Neuronal stem cell (in vitro differentiated cells): ENCODE measurements around the gene RSU1.

ENCODE experiments used
- DNase-seq: peaks from one replicate; pipeline ENCODE4 v3.0.0-alpha.2; 2013; ENCODE audit warnings: low spot score
- H2AFZ ChIP-seq: one replicate; pipeline ENCODE4 v1.6.1; 2013; ENCODE audit warnings: mild to moderate bottlenecking, low read length, inconsistent platforms
- H2AK5ac ChIP-seq: 2 replicates; pipeline ENCODE4 v1.6.1; 2013; ENCODE audit warnings: low read depth, mild to moderate bottlenecking, inconsistent platforms, low read length, moderate library complexity, mixed read lengths
- H2BK120ac ChIP-seq: 2 replicates; pipeline ENCODE4 v1.6.1; 2013; ENCODE audit warnings: low read depth, mild to moderate bottlenecking, inconsistent platforms, low read length, moderate library complexity, mixed read lengths
- H2BK12ac ChIP-seq: one replicate; pipeline ENCODE4 v1.6.1; 2013; ENCODE audit warnings: low read length, inconsistent platforms
- H2BK15ac ChIP-seq: 2 replicates; pipeline ENCODE4 v1.6.1; 2013; ENCODE audit warnings: mild to moderate bottlenecking, low read length, inconsistent platforms, mixed read lengths
- H2BK5ac ChIP-seq: one replicate; pipeline ENCODE4 v1.6.1; 2013; ENCODE audit warnings: inconsistent platforms, mild to moderate bottlenecking, low read length, moderate library complexity
- H3K14ac ChIP-seq: one replicate; pipeline ENCODE4 v1.6.1; 2013; ENCODE audit warnings: low read length, inconsistent platforms
- H3K18ac ChIP-seq: 2 replicates; pipeline ENCODE4 v1.6.1; 2013; ENCODE audit warnings: low read length, inconsistent platforms
- H3K23ac ChIP-seq: 2 replicates; pipeline ENCODE4 v1.6.1; 2013; ENCODE audit warnings: low read depth, mild to moderate bottlenecking, mixed read lengths, low read length, inconsistent platforms; ENCODE audit not compliant: poor library complexity
- H3K27ac ChIP-seq: replicated peaks from 3 replicates; pipeline ENCODE4 v1.5.1; 2013; ENCODE audit warnings: low read length, inconsistent platforms
- H3K27me3 ChIP-seq, 3 experiments: 2 replicates each; pipeline ENCODE4 v1.6.1; 2013; ENCODE audit warnings: low read length in 3 of 3, mild to moderate bottlenecking in 2 of 3, inconsistent platforms in 1 of 3, low read depth in 1 of 3, mixed read lengths in 1 of 3, moderate library complexity in 1 of 3; ENCODE audit not compliant: control insufficient read depth in 3 of 3, insufficient read depth in 3 of 3
- H3K36me3 ChIP-seq, 2 donors: replicated peaks in 1 of 2; 2 replicates each; pipeline ENCODE4 v1.6.1; 2013; ENCODE audit warnings: low read length in 2 of 2; ENCODE audit not compliant: control insufficient read depth in 2 of 2, insufficient read depth in 2 of 2
- H3K4ac ChIP-seq: 2 replicates; pipeline ENCODE4 v1.6.1; 2013; ENCODE audit warnings: inconsistent platforms, mild to moderate bottlenecking, low read length, moderate library complexity
- H3K4me1 ChIP-seq, 2 donors: 1 replicate in 1 of 2; 2 replicates in 1 of 2; pipeline ENCODE4 v1.6.1; 2013; ENCODE audit warnings: low read length in 2 of 2, low read depth in 1 of 2; ENCODE audit not compliant: control insufficient read depth in 2 of 2, insufficient read depth in 1 of 2
- H3K4me2 ChIP-seq: one replicate; pipeline ENCODE4 v1.6.1; 2013; ENCODE audit warnings: mild to moderate bottlenecking, low read length, inconsistent platforms; ENCODE audit not compliant: insufficient read depth, poor library complexity, severe bottlenecking
- H3K4me3 ChIP-seq, 2 donors: 2 replicates each; pipeline ENCODE4 v1.5.1; 2013; ENCODE audit warnings: low read length in 2 of 2, mild to moderate bottlenecking in 2 of 2, inconsistent platforms in 1 of 2, moderate library complexity in 1 of 2
- H3K79me1 ChIP-seq: one replicate; pipeline ENCODE4 v1.6.1; 2013; ENCODE audit warnings: low read depth, mild to moderate bottlenecking, inconsistent platforms, low read length, moderate library complexity
- H3K9ac ChIP-seq: one replicate; pipeline ENCODE4 v1.6.1; 2013; ENCODE audit warnings: mild to moderate bottlenecking, low read depth, low read length, inconsistent platforms; ENCODE audit not compliant: poor library complexity
- H3K9me3 ChIP-seq, 2 donors: replicated peaks in 1 of 2; 2 replicates each; pipeline versions ENCODE3 to v1.6.1; 2013; ENCODE audit warnings: low read length in 2 of 2, mild to moderate bottlenecking in 2 of 2, inconsistent platforms in 1 of 2, low read depth in 1 of 2, mixed read lengths in 1 of 2, moderate library complexity in 1 of 2; ENCODE audit not compliant: control insufficient read depth in 2 of 2, insufficient read depth in 1 of 2
- H4K8ac ChIP-seq: one replicate; pipeline ENCODE4 v1.6.1; 2013; ENCODE audit warnings: low read depth, mild to moderate bottlenecking, inconsistent platforms, low read length, moderate library complexity
- H4K91ac ChIP-seq: one replicate; pipeline ENCODE4 v1.6.1; 2013; ENCODE audit warnings: low read length, low read depth, mild to moderate bottlenecking, inconsistent platforms; ENCODE audit not compliant: poor library complexity
- WGBS, 2 donors: extraction: QIAGEN DNeasy Blood & Tissue Kit; methylation state at CpG; one replicate each; pipeline ENCODE4 v1.1.7; 2013; ENCODE audit warnings: missing lambda C conversion rate in 2 of 2, mixed read lengths in 1 of 2; ENCODE audit not compliant: insufficient read length in 2 of 2, insufficient replicate concordance in 1 of 2; ENCODE audit errors: extremely low coverage in 2 of 2; 5-methylcytosine and 5-hydroxymethylcytosine counted together

The RSU1 gene

GRCh38 chr10:16586358-16587138 is 230.7 kb downstream of the RSU1 start:
- WGBS, 2 donors = no CpG with 5 or more reads among the region's 7 CpGs
- H3K4ac ChIP-seq = no peak overlapping the region
- H3K4me1 ChIP-seq = no peaks in the 10 kb centered on the region
- H3K14ac ChIP-seq = no peak overlapping the region
- H3K18ac ChIP-seq = no peak overlapping the region
- no peak overlapping the region for H3K4me3 ChIP-seq
- H3K79me1 ChIP-seq = no peaks in the 10 kb centered on the region
- no peak overlapping the region for H3K27ac ChIP-seq
- no peaks in the 10 kb centered on the region for H3K36me3 ChIP-seq
- H3K23ac ChIP-seq = no peak overlapping the region
- H2BK15ac ChIP-seq = no peak overlapping the region
- no peak overlapping the region for H4K8ac ChIP-seq
- no peak overlapping the region for H2BK120ac ChIP-seq
- H3K9me3 ChIP-seq = no peaks in the 10 kb centered on the region
- no peak overlapping the region for H2BK5ac ChIP-seq
- no peaks in the 10 kb centered on the region for H3K27me3 ChIP-seq
- H4K91ac ChIP-seq = no peak overlapping the region
- no peak overlapping the region for H2BK12ac ChIP-seq
- no peak overlapping the region for H3K9ac ChIP-seq
- H2AFZ ChIP-seq = no peak overlapping the region
- DNase-seq = no peak
- H2AK5ac ChIP-seq = no peak overlapping the region
- no peak overlapping the region for H3K4me2 ChIP-seq

DNA sequence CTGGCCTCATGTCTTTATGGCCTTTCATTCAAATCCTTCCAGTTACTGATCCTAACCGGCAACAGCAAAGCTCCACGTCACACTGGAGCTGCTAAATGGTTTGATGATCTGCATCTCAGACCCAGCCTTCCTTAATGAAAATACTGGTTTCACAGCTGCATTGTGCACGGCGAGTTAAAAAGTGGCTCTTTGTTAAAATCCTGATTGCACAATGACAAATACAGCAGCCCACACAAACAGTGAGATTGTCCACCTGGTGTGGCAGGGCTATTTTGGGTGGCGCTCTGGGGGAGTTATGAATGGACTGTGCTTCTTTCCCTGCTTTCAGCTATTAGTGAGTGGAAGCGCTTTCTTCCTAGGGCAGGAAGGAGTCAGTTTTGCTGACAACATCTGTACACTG is 232.1 kb downstream of the RSU1 start:
- no peak overlapping the region for H2AK5ac ChIP-seq
- H3K36me3 ChIP-seq = no peaks in the 10 kb centered on the region
- no peak for DNase-seq
- H3K23ac ChIP-seq = no peak overlapping the region
- H3K14ac ChIP-seq = no peak overlapping the region
- no peak overlapping the region for H4K91ac ChIP-seq
- WGBS, 2 donors = no CpG with 5 or more reads among the region's 6 CpGs
- no peaks in the 10 kb centered on the region for H3K27me3 ChIP-seq
- no peak overlapping the region for H2BK15ac ChIP-seq
- H3K79me1 ChIP-seq = no peaks in the 10 kb centered on the region
- no peak overlapping the region for H2AFZ ChIP-seq
- H2BK12ac ChIP-seq = no peak overlapping the region
- H3K4me2 ChIP-seq = no peak overlapping the region
- H4K8ac ChIP-seq = no peak overlapping the region
- H3K9me3 ChIP-seq = no peaks in the 10 kb centered on the region
- no peak overlapping the region for H3K9ac ChIP-seq
- H2BK120ac ChIP-seq = no peak overlapping the region
- H3K4me1 ChIP-seq = no peaks in the 10 kb centered on the region
- no peak overlapping the region for H3K18ac ChIP-seq
- no peak overlapping the region for H3K4ac ChIP-seq
- no peak overlapping the region for H2BK5ac ChIP-seq
- H3K27ac ChIP-seq = no peak overlapping the region
- H3K4me3 ChIP-seq = no peak overlapping the region

DNA sequence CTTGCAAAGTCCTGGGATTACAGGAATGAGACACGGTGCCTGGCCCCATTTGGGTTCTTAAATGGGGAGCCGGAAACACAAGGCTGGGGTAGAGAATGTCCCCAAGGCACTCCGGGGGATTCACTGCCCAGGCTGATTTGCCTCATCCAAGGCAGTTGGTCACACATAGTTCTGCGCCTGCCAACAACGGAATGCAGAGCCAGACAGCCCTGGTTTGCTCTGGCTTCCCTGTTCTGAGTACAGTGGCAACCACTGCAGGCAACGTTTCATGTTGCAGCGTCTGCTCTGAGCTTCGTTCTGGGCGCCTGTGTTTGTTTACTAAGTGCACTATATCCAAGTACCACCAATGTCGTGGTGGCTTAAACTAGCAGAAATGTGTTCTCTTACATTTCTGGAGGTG is 233.8 kb downstream of the RSU1 start:
- Histone ChIP-seq H2AK5ac (no peak overlapping the region), H3K23ac (no peak overlapping the region), H3K4me1 (no peaks in the 10 kb centered on the region), H3K79me1 (no peaks in the 10 kb centered on the region), H3K4me3 (no peak overlapping the region), H3K14ac (no peak overlapping the region), H2AFZ (no peak overlapping the region), H4K8ac (no peak overlapping the region), H3K9ac (no peak overlapping the region), H3K4ac (no peak overlapping the region), H2BK15ac (no peak overlapping the region), H3K36me3 (no peaks in the 10 kb centered on the region), H2BK120ac (no peak overlapping the region), H3K9me3 (no peaks in the 10 kb centered on the region), H2BK12ac (no peak overlapping the region), H3K27ac (no peak overlapping the region), H3K18ac (no peak overlapping the region), H3K27me3 (no peaks in the 10 kb centered on the region), H4K91ac (no peak overlapping the region), H3K4me2 (no peak overlapping the region), H2BK5ac (no peak overlapping the region)
- WGBS, 2 donors = no CpG with 5 or more reads among the region's 10 CpGs
- no peak for DNase-seq

DNA sequence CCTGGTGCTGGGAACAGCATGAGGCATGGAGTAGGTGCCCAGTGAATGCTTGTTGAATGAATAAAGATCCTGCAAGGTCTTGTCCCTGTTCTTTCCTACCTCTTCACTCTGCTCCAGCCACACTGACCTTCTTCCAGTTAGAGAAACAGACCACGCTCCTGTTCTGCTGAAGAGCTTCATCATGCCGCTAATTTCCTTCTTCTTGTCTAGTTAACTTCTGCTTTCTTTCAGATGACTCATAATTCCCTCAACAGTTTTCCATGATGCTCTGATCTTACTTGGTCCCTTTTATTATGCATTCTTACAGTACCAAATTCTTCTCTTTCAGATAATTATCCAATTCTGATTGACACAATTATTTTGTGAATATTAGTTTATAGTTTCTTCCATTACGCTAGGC is 236.0 kb downstream of the RSU1 start:
- Histone ChIP-seq H3K23ac (no peak overlapping the region), H2BK12ac (no peak overlapping the region), H3K4ac (no peak overlapping the region), H3K27ac (no peak overlapping the region), H2BK15ac (no peak overlapping the region), H4K91ac (no peak overlapping the region), H2BK120ac (no peak overlapping the region), H4K8ac (no peak overlapping the region), H3K4me3 (no peak overlapping the region), H3K4me1 (no peaks in the 10 kb centered on the region), H3K36me3 (no peaks in the 10 kb centered on the region), H2BK5ac (no peak overlapping the region), H3K9me3 (no peaks in the 10 kb centered on the region), H3K79me1 (no peaks in the 10 kb centered on the region), H3K18ac (no peak overlapping the region), H3K4me2 (no peak overlapping the region), H3K27me3 (peaks cover 0 to 3% (median 0%) of the 10 kb centered on the region in 3 experiments), H3K9ac (no peak overlapping the region), H3K14ac (no peak overlapping the region), H2AFZ (no peak overlapping the region), H2AK5ac (no peak overlapping the region)
- no CpG with 5 or more reads among the region's 3 CpGs for WGBS, 2 donors
- no peak for DNase-seq
